Inflammatory macrophage treated with lipopolysaccharide for 1 hour (primary cell): ENCODE results near the gene COMT.

ENCODE experiments used
- DNase-seq, 2 donors: peaks; one replicate each; pipeline ENCODE4 v3.0.0-alpha.2; 2020 to 2022

COMT gene

DNA sequence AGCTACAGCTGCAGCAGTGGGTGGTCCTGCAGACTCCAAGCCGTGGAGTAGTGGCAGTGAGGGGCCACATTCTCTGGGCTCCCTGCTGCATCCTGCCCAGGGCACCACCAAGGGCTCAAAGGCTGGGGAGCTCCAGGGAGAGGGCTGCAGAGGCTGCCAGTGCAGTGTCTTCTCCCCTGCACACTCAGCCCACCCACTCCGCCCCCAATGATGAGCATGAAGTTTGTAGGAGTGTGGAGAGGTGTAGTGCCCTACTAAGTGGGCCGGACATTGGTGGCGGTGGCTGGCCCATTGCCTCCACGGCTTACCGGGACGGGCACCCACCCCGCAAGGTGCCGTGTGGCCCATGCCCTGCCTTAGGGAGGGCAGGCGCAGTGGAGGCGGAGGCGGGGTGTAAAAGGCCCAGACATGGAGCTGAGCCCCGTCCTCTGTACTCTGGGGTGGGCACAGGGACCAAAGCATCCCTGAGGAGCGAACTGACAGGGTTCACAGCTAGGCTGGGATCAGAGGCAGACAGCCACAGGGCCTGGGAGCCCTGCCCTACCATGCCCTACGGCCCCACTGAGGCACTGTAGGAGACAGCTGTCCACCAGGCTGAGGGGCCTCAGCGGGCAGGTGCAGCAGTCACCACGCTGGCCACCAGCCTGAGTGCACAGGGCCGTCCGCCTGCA, 56.1 kb downstream of the COMT start:
- DNase-seq = no peak

DNA sequence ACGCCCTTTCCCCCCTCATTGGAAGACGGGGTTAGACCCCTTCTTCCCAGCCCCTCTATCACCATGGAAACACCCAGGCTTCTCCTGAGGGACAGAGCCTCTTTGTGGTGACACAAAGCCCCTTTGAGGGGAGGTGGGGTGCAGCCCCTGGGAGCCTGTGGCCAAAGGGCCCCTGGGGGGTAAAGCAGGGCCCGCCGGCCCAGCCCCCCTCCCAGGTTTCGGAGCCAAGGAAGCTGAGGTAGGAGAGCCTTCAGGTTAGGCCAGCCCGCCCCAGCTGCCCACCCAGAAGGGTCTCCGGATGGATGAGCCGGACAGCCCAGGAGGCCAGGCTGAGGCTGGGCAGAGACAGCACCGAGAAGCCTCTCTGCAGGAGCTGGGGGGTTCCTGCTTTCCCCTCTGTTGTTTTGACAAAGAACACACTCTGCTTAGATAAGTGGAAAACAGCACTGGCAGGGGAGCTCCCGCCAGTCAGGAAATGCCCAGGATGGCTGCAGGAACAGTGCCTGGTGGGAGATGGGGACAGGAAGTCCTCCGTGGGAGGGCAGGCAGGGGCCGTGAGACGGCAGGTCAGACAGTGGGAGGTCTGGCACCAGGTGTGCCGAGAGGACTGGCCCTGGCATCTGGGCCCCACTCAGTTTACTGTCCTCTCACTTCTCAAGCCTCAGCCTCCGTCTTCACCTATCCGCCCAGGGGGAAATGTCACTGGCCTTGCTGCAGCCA, 56.8 kb downstream of the COMT start:
- DNase-seq = no peak

DNA sequence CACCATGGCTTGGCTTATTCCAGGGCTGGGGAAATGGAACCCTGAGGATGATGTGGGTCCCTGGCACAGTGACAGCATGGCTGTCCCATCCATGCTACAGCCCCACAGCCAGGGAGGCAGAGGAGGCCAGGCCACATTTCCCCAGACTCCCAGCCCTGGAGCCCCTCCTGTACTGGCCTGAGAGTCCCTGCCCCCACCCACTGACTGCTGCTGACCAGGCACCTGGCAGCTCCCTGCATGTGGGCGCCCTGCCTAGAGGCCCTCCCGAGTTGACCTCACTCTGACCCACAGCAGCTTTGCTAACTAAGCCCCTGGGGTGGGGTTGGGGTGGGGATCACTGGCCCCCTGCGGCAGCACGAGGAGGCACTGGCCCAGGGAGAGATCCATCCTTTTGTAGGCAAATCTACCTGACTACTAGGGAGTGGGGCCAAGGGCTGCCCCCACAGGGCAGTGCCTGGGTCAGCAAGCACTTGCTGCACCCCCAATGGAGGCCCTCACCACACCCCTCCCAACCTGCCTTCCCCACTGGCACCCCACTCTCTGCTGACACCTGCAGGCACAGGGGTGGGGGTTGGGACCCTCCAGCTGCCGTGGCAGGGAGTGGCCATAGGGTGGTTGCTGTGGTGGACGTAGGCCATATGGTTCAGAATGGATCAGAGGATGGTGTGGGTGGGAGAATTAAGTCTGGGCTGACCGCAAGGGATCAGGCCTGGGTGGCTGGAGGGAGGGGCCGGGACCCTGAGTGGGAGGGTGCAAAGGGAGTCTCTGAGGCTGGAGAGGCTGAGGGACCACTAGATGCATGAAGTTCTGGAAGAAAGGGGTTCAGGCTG, 57.6 kb downstream of the COMT start:
- DNase-seq = no peak

DNA sequence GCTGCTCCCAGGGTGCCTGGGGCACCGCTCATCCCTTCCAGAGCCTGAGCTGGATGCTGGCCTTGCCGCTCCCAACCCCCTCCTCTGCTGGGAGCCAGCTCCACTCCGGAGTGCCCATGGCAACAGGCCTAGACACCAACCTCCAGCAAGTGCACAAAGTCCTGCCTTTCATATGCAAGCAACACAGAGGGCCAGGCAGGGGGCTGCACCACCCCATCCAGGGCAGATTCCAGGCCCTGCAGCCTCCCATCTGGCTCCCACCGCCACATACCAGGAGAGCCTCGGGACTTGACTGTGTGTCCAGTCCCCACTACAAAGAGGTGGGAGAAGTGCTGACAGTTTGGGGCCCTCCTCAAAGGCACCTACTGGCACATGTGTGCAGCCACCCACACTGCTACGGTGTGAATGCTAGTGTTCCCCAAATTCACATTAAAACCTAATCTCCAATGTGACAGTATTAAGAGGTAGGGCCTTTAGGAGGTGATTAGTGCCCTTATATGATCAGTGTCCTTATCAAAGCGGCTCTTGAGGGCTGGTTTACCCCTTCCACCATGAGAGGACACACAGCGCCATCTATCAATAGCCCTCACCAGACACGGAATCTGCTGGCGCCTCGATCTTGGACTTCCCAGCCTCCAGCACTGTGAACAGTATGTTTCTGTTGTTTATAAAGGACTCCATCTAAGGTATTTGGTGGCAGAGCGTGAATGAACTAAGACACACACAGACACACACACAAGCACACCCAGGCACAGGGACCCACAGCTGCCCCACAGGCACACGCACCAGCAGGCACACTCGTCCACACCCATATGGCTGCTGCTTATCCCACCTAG, 58.9 kb downstream of the COMT start:
- no peak for DNase-seq

DNA sequence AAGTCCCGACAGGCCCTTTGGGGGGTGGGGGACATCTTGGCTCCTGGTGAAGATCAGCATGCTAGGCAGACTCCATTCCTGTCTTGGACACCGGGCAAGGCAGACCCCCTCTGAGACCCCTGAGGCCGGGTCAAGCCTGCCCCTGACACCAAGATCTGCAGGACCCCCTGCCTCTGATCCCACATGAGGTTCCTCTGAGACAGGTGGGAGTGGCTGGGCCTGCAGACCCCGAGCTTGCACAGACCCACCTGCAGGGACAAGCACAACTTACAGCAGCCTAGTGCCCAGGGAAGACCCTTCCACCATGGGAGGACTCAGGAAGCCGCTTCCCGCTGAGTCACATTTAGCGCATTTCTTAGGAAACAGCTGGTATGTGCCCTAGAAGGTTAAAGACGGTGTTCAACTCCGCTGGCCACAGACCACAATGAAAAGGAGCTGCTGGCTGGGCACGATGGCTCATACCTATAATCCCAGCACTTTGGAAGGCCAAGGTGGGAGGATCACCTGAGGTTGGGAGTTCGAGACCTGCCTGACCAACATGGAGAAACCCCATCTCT, 59.6 kb downstream of the COMT start:
- no peak for DNase-seq

DNA sequence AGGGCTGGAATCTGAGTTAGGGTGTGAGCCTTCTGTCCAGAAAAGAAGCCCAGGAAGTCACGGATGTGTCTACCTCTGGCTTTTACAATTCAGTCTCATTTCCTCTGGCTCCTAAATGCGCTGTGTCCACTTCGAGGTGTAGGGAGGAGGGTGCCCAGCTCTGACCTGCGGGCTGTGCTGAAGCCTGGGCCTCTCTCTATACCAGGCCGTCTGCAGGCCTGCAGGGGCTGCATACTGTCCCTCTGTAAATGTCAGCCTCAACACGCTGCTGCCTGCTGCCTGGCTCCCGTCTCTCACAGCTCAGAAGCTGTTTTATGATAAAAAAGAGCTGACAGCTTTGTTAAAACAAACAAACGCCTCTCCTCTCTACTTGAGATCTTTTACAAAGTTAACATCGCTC, 60.6 kb downstream of the COMT start:
- DNase-seq = no peak

DNA sequence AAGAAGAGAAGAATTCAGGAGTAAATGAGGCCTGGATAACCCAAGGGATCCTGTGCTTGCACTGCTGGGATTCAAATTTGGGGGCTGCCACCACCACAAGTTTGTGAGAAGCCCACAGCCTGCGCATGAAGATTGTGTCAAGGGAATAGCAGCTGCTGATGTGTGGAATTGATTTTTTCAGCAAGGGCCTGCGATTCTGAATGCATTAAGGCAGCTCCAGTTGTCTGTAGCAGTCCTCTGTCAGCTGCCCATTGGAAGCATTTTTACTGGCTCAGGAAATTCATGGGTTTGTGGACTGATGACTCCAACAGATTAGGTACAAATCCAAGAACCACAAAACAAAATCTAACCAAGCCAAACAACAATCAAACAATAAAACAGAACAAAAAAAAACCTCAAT, 61.1 kb downstream of the COMT start:
- DNase-seq = no peak

DNA sequence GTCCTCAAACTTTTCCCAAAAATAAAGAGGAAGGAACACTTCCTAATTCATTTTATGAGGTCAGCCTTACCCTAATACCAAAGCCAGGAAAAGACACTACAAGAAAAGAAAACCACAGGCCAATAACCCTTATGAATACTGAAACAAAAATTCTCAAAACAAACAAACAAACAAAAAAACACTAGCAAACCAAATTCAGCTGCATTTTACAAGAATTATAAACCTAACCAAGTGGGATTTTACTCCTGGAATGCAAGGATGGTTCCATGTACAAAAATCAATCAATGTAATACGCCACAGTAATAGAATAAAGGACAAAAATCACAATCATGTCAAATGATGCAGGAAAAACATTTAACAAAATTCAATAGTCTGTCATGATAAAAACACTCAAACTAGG, 61.7 kb downstream of the COMT start:
- no peak for DNase-seq

DNA sequence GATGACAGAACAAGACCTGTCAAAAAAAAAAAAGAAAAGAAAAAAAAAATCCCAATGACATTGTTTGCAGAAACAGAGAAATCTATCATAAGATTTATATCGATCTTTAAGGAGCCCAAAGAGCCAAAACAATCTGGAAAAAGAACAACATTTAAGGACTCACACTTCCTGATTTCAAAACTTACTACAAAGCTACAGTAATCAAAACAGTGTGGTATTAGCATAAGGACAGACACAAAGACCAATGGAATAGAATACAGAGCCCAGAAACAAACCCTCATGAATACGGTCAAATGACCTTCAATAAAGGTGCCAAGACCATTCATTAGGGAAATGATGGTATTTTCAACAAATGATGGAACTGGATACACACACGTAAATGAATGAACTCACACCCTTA, 62.9 kb downstream of the COMT start:
- no peak for DNase-seq

DNA sequence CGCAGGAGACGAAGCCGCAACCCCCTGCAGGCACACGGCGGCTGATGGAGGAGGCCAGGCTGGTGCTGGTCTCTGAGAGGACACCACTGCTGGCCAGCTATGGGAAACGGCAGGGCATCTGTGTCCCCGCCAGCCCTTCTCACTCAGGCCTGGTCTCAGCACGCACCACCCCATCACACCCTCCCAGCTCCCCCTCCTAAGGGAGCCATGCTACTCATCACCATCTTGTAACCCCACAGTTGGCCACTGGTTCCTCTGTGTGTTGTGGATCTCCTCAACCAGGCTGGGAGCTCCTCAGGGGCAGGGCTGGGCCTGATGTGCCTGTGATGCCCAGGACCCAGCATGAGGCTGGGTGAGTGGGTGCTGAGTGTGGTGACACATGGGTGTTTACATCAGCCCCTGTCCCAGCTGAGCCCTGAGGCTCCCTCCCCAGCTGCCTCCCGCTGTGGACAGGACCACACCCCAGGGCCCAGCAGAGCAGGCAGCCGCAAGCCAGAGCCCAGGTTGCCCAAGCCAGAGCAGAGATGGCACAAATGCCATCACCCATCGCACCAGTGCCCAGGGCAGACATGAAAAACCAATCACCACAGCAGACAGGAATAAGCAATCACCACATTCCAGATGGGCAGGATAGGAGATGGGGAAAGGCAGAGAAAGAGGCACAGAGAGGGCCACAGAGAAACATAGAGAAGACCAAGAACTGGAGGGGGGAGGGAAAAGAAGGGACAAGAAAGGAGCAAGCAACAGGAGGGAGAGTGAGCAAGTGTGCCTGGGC, 66.8 kb downstream of the COMT start:
- no peak for DNase-seq

DNA sequence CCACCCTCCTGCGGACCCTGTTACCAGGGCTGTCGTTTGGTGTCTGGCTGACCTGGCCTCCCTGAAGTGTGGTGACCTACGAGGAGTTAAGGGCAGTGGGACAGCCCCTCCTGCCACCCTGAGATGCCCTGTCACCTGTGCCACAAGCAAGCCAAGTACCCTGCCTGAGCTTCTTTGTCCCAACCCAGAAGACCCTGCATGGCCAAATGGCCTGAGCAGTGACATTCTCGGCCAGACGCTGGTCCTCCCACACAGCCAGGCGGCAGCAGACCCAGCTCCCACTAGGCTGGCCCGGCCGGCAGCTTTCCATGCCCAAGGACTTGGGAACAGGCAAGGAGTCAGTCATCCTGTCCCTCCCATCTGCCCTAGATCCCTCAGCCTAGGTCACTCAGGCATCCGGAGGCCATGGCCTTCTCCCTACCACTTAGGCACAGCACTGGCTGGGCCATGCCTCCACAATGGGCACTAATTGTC, 67.5 kb downstream of the COMT start:
- no peak for DNase-seq

DNA sequence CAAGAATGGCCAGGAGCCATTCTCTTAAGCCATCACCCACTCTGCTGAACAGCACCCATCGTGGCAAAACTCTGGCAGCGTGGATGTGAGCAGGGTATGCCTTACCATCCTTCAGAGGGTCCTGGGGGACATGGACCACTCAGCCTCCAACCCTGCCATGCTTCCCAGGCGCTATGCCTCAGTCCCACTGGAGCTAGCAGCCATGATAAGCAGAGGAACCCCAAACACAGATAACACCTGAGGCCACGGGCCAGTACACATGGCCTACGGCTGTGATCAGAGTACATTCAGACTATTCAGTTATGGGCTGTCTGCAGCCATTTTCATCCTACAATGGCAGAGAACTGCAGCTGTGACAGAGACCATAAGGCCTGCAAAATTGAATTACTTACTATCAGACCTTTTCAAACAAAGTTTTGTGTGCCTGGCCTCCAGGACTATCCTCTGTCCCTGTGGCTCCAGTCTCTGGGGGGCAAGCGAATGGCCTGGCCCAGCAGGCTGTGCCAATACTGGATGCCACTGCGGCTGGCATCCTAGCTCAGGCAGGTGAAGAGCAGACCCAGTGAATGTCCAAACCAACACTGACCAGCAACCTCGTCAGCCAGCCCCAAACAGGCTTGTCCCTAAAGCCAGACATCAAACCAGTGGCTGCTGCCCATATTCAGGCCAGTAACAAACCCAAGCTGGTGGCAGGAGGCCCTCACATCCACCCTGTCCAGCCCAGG, 68.2 kb downstream of the COMT start:
- DNase-seq = no peak

DNA sequence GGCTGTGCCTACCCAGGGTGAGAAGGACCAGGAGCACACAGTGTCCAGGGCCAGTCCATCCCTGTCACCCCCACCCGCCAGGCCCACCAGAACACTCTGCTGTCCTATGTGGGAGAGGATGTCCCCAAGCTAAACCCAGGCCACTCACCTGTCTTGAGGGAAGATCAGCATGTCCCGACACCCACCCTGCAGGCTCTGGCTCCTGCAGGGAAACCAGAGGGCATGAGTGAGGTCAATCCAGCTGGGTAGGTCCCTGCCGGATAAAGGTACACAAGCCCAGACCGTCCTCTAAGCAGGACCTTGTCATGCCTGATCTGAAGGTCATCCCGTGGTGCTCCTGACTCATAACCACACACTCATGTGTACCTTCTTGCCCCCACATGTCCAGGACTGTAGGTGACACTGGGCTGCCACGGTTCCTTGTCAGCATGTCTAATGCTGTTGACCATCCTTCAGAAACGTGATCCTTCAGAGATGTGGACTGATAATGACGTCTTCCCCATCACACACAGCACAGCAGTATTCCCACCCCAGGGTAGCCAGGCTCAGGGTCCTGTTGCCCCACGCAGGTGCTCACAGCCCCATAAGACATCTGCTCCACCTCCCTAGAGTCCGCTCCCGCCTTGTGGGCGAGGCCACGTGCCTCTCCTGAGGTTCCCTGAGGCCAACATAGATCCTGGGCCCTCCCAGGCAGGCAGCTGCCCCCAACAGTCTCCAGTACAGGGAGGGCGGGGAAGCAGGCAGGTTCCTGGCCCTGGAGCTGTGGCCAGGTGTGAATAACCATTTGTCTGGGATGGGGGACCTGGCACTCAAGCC, 68.9 kb downstream of the COMT start:
- DNase-seq = no peak

DNA sequence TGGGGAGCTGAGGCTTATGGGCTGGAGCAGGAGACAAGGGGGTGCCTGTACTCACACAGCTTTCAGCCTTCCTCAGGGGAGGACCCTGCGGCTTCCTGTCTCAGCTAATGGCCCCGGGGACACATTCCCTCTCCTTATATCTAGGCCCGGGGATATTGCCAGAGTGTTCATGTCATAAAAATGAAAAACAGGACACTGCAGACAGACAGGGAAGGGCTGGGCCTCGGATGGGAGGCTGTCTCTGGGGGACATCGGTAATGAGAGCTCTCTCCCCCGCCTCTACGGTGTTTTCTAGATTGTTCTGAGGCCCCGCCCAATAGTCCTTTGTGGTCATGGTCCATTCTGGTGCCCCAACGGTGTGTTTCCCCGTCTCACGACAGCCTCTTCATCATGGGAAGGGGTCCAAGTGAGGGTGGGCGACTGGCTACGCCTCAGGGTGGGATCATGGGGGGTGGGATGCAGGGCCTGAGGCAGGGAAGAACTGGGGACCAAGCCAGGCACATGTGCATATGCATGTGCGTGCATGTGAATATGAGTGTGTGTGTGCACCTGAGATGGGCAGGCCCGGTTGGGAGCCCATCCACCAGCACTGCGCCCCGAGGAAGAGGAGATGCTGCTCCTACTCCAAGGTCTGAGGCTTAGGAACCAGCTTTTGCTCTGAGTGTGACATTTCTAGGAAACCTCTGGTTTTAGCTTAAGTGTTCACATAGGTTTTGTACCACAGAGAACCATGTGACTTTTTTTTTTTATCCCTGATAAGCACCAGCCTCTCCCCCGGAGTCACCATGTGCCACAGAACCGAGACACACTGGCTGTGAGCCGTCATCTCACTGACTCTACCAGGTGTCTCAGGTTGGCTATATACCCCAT, 69.8 kb downstream of the COMT start:
- no peak for DNase-seq

DNA sequence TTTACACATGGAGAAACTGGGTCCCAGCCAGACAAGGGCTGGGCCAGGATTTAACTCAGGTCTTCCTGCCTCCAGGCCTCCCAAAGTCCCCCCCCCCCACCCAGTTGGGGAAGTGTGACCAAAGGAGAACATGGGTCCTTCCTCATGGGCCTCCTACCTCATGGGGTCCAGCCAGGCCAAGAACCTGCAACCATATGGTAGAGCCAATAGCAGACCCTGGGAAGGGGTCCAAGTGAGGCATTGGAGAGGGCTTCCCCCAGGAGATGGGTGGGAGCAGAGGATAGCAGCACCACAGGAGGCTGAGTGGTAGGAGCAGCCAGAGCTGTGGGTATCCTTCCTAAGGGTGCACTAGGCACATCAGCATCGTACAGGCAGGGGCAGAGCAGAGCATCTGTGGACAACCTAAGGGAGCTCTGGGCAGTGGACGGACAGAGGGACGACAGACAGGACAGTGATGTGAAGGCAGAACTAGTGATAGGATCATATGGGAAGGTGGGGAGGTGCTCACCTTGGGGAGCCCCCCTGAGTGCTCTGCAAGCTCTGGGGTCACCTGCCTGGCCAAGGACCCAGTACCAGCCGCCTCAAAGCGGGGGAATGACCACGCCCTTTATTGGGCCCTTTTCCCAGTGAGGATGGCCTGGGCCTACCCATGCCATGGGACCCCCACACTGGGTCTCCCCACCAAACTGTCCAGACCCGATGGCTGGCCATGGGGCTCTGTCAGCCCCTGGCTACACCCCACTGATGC, 70.6 kb downstream of the COMT start:
- DNase-seq = no peak

DNA sequence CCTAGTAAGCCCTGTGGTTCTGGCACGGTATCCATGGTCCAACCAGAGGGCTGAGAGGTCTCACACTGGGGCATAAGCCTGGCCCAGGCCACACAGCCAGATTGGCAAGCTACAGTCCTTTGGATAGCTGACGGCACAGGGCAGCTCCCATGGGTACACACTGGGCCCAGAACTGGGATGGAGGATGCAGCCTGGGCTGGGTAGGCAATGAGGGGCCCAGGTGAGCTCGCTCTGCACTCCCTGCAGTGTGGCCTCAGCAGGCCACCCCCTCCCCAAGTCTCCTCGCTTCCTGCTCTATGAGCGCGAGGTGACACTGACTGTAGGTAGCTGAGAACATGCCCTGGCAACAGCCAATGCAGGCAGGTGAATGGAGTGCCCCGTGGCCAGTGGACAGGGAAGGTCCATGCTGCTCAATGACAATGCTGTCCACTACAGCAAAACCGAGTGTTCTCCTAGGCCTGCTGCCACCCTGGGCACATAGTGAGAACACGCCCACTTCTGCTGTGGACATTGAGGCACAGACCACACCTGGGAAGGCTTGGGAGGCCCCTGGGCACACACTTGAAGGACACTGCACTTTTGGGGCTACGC, 71.3 kb downstream of the COMT start:
- DNase-seq = no peak

DNA sequence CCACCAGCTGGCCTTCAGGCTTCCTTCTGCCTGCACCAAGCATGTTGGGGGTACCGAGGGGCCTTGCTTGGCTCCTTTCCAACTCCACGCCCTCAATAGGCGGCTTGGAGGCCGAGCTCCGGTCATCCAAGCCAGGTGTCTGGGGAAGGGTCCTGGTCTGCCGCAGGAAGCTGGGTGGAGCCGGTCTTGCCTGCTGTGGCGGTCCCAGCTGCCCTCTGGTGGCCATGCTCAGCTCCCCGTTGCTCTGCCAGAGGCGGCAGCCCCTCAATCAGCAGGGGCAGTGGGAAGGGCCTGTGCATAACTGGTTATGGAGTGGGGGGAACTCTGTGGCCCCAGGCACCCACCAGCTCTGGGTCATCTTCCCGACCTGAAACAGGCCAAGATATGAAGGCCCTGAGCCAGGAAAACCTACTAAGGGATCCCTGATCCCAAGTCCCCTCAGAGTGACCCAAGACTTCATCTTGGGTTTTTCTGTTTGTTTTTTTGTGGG, 71.9 kb downstream of the COMT start:
- peak in 1 of 2 donors; percentile 46 for DNase-seq
